Natural killer cell (primary cell): ENCODE data around the gene TGFBR2. TPM values are rescaled to one million over a fixed set of nuclear protein-coding genes. Genes with fewer than 3 reads are reported as not detected.

Experiments used
- ATAC-seq, 3 donors: fragments of 150-1000 bp in 2 of 3; fragments of 200-7000 bp in 1 of 3; cut with Tn5 transposase; 1 replicate in 1 of 3; 2 replicates in 2 of 3; pipeline ENCODE4 v1.10.0; 2021; ENCODE audit warnings: mild to moderate bottlenecking in 2 of 3, moderate library complexity in 2 of 3
- DNase-seq, 2 donors: peaks; one replicate each; pipeline versions ENCODE4 v3.0.0 to v3.0.0-alpha.2; 2013 to 2021; ENCODE audit warnings: mixed read lengths in 1 of 2
- H3K27ac ChIP-seq: one replicate; pipeline ENCODE4 v1.5.1; 2013; ENCODE audit warnings: mild to moderate bottlenecking, low read length
- H3K27me3 ChIP-seq: one replicate; pipeline ENCODE4 v1.6.1; 2013; ENCODE audit warnings: low read length; ENCODE audit not compliant: control insufficient read depth, insufficient read depth
- H3K36me3 ChIP-seq: one replicate; pipeline ENCODE4 v1.6.1; 2013; ENCODE audit warnings: low read length; ENCODE audit not compliant: control insufficient read depth, insufficient read depth
- H3K4me1 ChIP-seq: one replicate; pipeline ENCODE4 v1.6.1; 2013; ENCODE audit warnings: low read length; ENCODE audit not compliant: control insufficient read depth, insufficient read depth
- H3K4me3 ChIP-seq: one replicate; pipeline ENCODE4 v1.5.1; 2013; ENCODE audit warnings: low read length
- H3K9me3 ChIP-seq: one replicate; pipeline ENCODE4 v1.6.1; 2013; ENCODE audit warnings: low read length; ENCODE audit not compliant: control insufficient read depth, insufficient read depth
- H3K27ac Mint-ChIP-seq, 2 donors: one replicate each; pipeline ENCODE4 v1.8.0; 2022; ENCODE audit warnings: mild to moderate bottlenecking in 2 of 2, mixed read lengths in 2 of 2, moderate library complexity in 1 of 2
- H3K27me3 Mint-ChIP-seq, 2 donors: one replicate each; pipeline ENCODE4 v1.8.0; 2022; ENCODE audit warnings: low read depth in 2 of 2, mixed read lengths in 2 of 2
- H3K36me3 Mint-ChIP-seq: one replicate; pipeline ENCODE4 v1.8.0; 2022; ENCODE audit warnings: mixed read lengths
- H3K4me1 Mint-ChIP-seq, 2 donors: one replicate each; pipeline ENCODE4 v1.8.0; 2022; ENCODE audit warnings: mixed read lengths in 2 of 2
- H3K4me3 Mint-ChIP-seq: one replicate; pipeline ENCODE4 v1.8.0; 2022; ENCODE audit warnings: mild to moderate bottlenecking, moderate library complexity, mixed read lengths
- H3K9me3 Mint-ChIP-seq, 2 donors: one replicate each; pipeline ENCODE4 v1.8.0; 2022; ENCODE audit warnings: mixed read lengths in 2 of 2
- CTCF ChIP-seq: fragments of 200-600 bp; IDR thresholded peaks from one replicate; pipeline ENCODE4 v1.8.0; 2022; ENCODE audit warnings: antibody characterized with exemption
- WGBS: methylation state at CpG from one replicate; pipeline ENCODE4 v1.1.7; 2013; ENCODE audit warnings: missing lambda C conversion rate; ENCODE audit not compliant: insufficient coverage; 5-methylcytosine and 5-hydroxymethylcytosine counted together
- intact Hi-C: fragments of 100-400 bp; cut with micrococcal nuclease; formaldehyde crosslinking; loops from one replicate; pipeline ENCODE4 v1.14.2; 2022
- total RNA-seq, 4 donors: library from RNA; stranded (reverse); fragments of 120-200 nt in 1 of 4; gene quantifications; one replicate each; pipeline versions ENCODE4 v1.2.3 to v1.2.4, GENCODE V29; 2013 to 2022

The TGFBR2 gene
- total RNA-seq, 3 donors from 2014 or later (not counting 1 experiment from before 2014, with no cell fraction given) = 70.4 to 113 (median 99.3) TPM

DNA sequence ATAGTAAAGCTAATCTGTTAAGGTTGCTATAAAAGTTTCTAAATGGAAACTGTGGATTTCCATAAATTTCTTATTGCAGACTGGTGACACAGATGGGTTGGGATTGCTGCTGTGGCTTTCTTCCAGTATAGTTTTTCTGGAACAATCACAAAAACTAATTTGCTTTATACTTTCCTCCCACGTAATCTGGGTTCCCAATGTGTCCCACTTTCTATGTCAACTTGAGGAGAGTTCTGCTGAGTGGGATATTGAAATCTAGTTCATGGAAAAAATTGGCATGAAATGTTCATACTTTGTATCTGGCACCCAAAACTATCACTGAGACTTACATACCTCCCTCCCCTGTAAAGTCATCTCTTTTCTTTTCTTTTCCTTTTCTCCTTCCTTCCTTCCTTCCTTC is 126.8 kb downstream of the TGFBR2 start:
- no peak for ATAC-seq
- H3K27ac ChIP-seq = no peak overlapping the region

DNA sequence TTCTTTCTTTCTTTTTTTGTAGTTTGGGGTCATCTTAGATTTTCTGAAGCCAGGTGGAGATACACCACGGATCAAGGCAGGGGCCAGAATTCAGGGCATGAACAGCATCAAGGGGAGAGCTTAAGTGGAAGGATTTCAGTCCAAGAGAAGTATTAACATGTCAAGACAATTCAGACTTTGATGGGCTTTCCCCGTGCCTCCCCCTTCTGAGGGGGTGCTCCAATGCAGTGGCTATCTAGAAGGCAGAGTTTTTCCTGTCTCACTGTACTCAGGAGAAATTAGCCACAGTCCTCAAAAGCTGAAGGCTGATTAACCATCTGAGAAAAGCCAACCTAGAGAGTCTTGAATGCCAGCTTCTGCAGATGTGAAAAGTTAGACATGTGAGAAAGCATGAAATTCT is 127.3 kb downstream of the TGFBR2 start:
- Mint-ChIP-seq H3K4me3 (no peak overlapping the region), H3K4me1 (peaks cover 26 to 34% of the 10 kb centered on the region in 2 donors), H3K9me3 (no peaks in the 10 kb centered on the region), H3K27me3 (peaks cover 0 to 3% of the 10 kb centered on the region in 2 donors), H3K27ac (no peak overlapping the region), H3K36me3 (no peaks in the 10 kb centered on the region)
- TF ChIP-seq CTCF = no peak
- 72% methylated on average over 2 of the region's 2 CpGs for WGBS
- Histone ChIP-seq H3K9me3 (no peaks in the 10 kb centered on the region), H3K36me3 (no peaks in the 10 kb centered on the region), H3K4me1 (no peaks in the 10 kb centered on the region), H3K27ac (no peak overlapping the region), H3K4me3 (no peak overlapping the region), H3K27me3 (no peaks in the 10 kb centered on the region)
- intact Hi-C loops = no loop called here
- DNase-seq (no peak), ATAC-seq (no peak)

More for the DNA sequence above, 126.8 kb downstream of the TGFBR2 start:
- WGBS = no CpG with 5 or more reads among the region's 1 CpG
- Histone ChIP-seq H3K36me3 (no peaks in the 10 kb centered on the region), H3K4me3 (no peak overlapping the region), H3K4me1 (no peaks in the 10 kb centered on the region), H3K9me3 (no peaks in the 10 kb centered on the region), H3K27me3 (no peaks in the 10 kb centered on the region)
- H3K9me3 Mint-ChIP-seq = no peaks in the 10 kb centered on the region
- H3K27ac Mint-ChIP-seq = no peak overlapping the region
- H3K27me3 Mint-ChIP-seq = peaks cover 0 to 3% of the 10 kb centered on the region in 2 donors
- H3K4me1 Mint-ChIP-seq = peaks cover 26 to 29% of the 10 kb centered on the region in 2 donors
- TF ChIP-seq CTCF = no peak
- no peaks in the 10 kb centered on the region for H3K36me3 Mint-ChIP-seq
- H3K4me3 Mint-ChIP-seq = no peak overlapping the region
- intact Hi-C loops = no loop called here
- DNase-seq = no peak

DNA sequence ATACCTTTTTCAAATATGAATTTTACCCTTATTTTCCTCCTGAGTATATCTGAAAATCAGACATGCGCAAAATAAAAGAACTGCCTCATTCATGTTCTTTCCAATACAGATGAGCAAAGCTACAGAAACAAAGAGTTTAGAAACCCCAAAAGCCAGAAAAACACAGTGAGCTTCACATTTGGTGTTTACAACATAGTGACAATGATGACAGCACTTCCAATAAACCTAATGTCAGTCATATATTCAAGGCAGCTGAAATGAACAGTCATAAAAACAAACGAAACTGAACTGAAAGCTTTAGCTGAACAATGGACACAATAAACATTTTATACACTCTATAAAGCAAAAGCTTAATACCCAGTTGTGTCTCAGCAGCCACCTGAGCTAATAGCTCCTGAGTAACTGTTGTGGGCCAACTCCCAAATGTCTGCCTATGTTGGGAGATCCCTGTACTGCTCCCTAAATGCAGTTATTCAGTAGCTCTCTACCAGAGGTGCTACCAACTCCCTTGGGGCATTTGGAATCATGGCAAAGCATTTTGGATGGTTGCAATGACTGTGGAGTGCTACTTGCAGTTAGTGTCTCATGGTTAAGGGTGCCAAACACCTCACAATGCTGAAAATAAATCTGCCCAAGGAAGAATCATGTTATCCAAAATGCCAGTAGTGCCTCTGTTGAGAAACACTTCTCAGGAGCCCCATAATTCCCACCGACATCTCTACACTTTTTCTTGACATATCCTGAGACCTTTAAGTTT is 131.5 kb downstream of the TGFBR2 start:
- Histone ChIP-seq H3K4me1 (peaks cover 3% of the 10 kb centered on the region), H3K27ac (no peak overlapping the region), H3K36me3 (no peaks in the 10 kb centered on the region), H3K4me3 (no peak overlapping the region), H3K27me3 (no peaks in the 10 kb centered on the region), H3K9me3 (no peaks in the 10 kb centered on the region)
- intact Hi-C loops = no loop called here
- Mint-ChIP-seq H3K9me3 (no peaks in the 10 kb centered on the region), H3K4me1 (peaks cover 7 to 30% of the 10 kb centered on the region in 2 donors), H3K4me3 (no peak overlapping the region), H3K27me3 (peaks cover 0 to 3% of the 10 kb centered on the region in 2 donors), H3K27ac (no peak overlapping the region), H3K36me3 (no peaks in the 10 kb centered on the region)
- ATAC-seq = no peak
- no peak for TF ChIP-seq CTCF
- DNase-seq = no peak
- 83% methylated on average over 3 of the region's 3 CpGs for WGBS

DNA sequence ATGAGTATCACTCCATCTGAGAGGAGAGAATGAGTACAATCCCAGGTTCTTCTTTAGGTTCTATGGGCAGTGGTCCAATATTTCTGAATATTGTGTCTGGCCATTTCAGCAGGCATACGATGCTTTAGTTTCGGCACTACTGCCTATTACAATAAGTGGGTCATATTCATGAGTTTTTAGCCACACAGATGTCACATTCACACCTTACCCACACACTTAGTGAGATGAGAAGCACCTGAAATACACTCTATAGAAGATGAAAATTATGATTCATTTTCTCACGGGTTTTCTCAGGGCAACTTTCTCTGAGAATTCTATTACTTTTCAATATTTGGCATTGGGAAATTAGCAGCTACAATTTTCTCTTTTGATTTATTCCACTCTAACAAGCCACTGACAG is 132.2 kb downstream of the TGFBR2 start:
- ATAC-seq = peak in 1 of 3 donors; percentile 43

More for the DNA sequence above, 132.2 kb downstream of the TGFBR2 start:
- no peak overlapping the region for H3K4me3 ChIP-seq
- WGBS = 49% methylated on average over 3 of the region's 3 CpGs
- H3K4me1 ChIP-seq = peaks cover 3% of the 10 kb centered on the region
- no peaks in the 10 kb centered on the region for H3K9me3 Mint-ChIP-seq
- H3K9me3 ChIP-seq = no peaks in the 10 kb centered on the region
- H3K4me3 Mint-ChIP-seq = no peak overlapping the region
- H3K27me3 ChIP-seq = no peaks in the 10 kb centered on the region
- no peak for DNase-seq
- H3K27ac ChIP-seq = no peak overlapping the region
- intact Hi-C loops = no loop called here
- peaks cover 0 to 1% of the 10 kb centered on the region in 2 donors for H3K27me3 Mint-ChIP-seq
- H3K36me3 ChIP-seq = no peaks in the 10 kb centered on the region
- H3K36me3 Mint-ChIP-seq = no peaks in the 10 kb centered on the region
- no peak for TF ChIP-seq CTCF
- peaks cover 12 to 31% of the 10 kb centered on the region in 2 donors for H3K4me1 Mint-ChIP-seq
- no peak overlapping the region for H3K27ac Mint-ChIP-seq
